Smooth muscle cell (in vitro differentiated cells): Measurements from ENCODE around the gene TMEM170B. TPM values are rescaled to one million over a fixed set of nuclear protein-coding genes. Genes with fewer than 3 reads are reported as not detected.

Experiments used
- DNase-seq: peaks from one replicate; lab custom pipeline; 2025; ENCODE audit not compliant: unreplicated experiment; lab: John Stamatoyannopoulos, UW
- H2AFZ ChIP-seq: fragments of 200-600 bp; sonication (generic); 2 replicates; pipeline ENCODE4 v1.6.0; 2016; ENCODE audit warnings: antibody characterized with exemption, low read depth, mild to moderate bottlenecking
- H3F3A ChIP-seq: fragments of 200-600 bp; sonication (generic); 2 replicates; pipeline ENCODE4 v1.6.0; 2017; ENCODE audit warnings: antibody characterized with exemption, low read depth
- H3K27ac ChIP-seq: fragments of 200-600 bp; sonication (generic); 2 replicates; pipeline ENCODE4 v1.5.1; 2016; ENCODE audit warnings: low read depth, mild to moderate bottlenecking
- H3K27me3 ChIP-seq: fragments of 200-600 bp; sonication (generic); 2 replicates; pipeline ENCODE4 v1.6.1; 2016; ENCODE audit warnings: low read depth, mild to moderate bottlenecking
- H3K36me3 ChIP-seq: fragments of 200-600 bp; sonication (generic); 2 replicates; pipeline ENCODE4 v1.5.1; 2016; ENCODE audit warnings: low read depth
- H3K4me1 ChIP-seq: fragments of 200-600 bp; sonication (generic); 2 replicates; pipeline ENCODE4 v1.5.1; 2016; ENCODE audit warnings: low read depth
- H3K4me2 ChIP-seq: fragments of 200-600 bp; sonication (generic); 2 replicates; pipeline ENCODE4 v1.6.0; 2016; ENCODE audit warnings: mild to moderate bottlenecking
- H3K4me3 ChIP-seq: fragments of 200-600 bp; sonication (generic); 2 replicates; pipeline ENCODE4 v1.5.1; 2016; ENCODE audit warnings: mild to moderate bottlenecking
- H3K79me2 ChIP-seq: fragments of 200-600 bp; sonication (generic); 2 replicates; pipeline ENCODE4 v1.6.0; 2016; ENCODE audit warnings: low read depth, mild to moderate bottlenecking
- H3K9ac ChIP-seq: fragments of 200-600 bp; sonication (generic); 2 replicates; pipeline ENCODE4 v1.6.0; 2016; ENCODE audit warnings: low read depth
- H3K9me3 ChIP-seq: fragments of 200-600 bp; sonication (generic); replicated peaks from 2 replicates; pipeline ENCODE4 v1.5.1; 2016; ENCODE audit warnings: low read depth
- H4K20me1 ChIP-seq: fragments of 200-600 bp; sonication (generic); 2 replicates; pipeline ENCODE4 v1.6.0; 2016; ENCODE audit warnings: low read depth
- WGBS: methylation state at CpG from one replicate; pipeline ENCODE4 v1.1.7; 2016; ENCODE audit warnings: low lambda C conversion rate; 5-methylcytosine and 5-hydroxymethylcytosine counted together
- polyA plus RNA-seq: library from polyadenylated mRNA; unstranded; fragments of >200 nt; fragmentation: Nextera tagmentation; extraction: Ambion mirVana; gene quantifications from 2 replicates; pipeline ENCODE4 v1.2.1, GENCODE V29; 2016
- total RNA-seq: library from RNA; depleted of rRNA; stranded (reverse); fragments of >200 nt; gene quantifications from 2 replicates; pipeline ENCODE4 v1.2.3, GENCODE V29; 2014
- TF ChIP-seq, protein P1 (sequence below): fragments of 200-600 bp; sonication (generic); IDR thresholded peaks from 2 replicates; pipeline ENCODE4 v1.5.1; 2017; ENCODE audit warnings: borderline replicate concordance, mild to moderate bottlenecking, antibody characterized with exemption; ENCODE audit not compliant: insufficient read depth, poor library complexity, severe bottlenecking

The TMEM170B gene
- total and polyA plus RNA-seq, 2 experiments from 2014 or later: 0.50 to 0.81 TPM

GRCh38 chr6:11626356-11626755, 88.8 kb downstream of the TMEM170B start:
- H3K4me2 ChIP-seq: no peak overlapping the region
- H3K9ac ChIP-seq: no peak overlapping the region
- no peaks in the 10 kb centered on the region for H3K9me3 ChIP-seq
- DNase-seq: no peak
- TF ChIP-seq, protein P1, sequence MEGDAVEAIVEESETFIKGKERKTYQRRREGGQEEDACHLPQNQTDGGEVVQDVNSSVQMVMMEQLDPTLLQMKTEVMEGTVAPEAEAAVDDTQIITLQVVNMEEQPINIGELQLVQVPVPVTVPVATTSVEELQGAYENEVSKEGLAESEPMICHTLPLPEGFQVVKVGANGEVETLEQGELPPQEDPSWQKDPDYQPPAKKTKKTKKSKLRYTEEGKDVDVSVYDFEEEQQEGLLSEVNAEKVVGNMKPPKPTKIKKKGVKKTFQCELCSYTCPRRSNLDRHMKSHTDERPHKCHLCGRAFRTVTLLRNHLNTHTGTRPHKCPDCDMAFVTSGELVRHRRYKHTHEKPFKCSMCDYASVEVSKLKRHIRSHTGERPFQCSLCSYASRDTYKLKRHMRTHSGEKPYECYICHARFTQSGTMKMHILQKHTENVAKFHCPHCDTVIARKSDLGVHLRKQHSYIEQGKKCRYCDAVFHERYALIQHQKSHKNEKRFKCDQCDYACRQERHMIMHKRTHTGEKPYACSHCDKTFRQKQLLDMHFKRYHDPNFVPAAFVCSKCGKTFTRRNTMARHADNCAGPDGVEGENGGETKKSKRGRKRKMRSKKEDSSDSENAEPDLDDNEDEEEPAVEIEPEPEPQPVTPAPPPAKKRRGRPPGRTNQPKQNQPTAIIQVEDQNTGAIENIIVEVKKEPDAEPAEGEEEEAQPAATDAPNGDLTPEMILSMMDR: no peak
- no peaks in the 10 kb centered on the region for H4K20me1 ChIP-seq
- H3K27ac ChIP-seq: no peak overlapping the region
- no peaks in the 10 kb centered on the region for H3K4me1 ChIP-seq
- H3K27me3 ChIP-seq: no peaks in the 10 kb centered on the region
- 85% methylated on average over 8 of the region's 8 CpGs for WGBS
- no peak overlapping the region for H2AFZ ChIP-seq
- no peaks in the 10 kb centered on the region for H3K36me3 ChIP-seq
- H3F3A ChIP-seq: no peaks in the 10 kb centered on the region
- H3K4me3 ChIP-seq: no peak overlapping the region
- no peaks in the 10 kb centered on the region for H3K79me2 ChIP-seq

DNA sequence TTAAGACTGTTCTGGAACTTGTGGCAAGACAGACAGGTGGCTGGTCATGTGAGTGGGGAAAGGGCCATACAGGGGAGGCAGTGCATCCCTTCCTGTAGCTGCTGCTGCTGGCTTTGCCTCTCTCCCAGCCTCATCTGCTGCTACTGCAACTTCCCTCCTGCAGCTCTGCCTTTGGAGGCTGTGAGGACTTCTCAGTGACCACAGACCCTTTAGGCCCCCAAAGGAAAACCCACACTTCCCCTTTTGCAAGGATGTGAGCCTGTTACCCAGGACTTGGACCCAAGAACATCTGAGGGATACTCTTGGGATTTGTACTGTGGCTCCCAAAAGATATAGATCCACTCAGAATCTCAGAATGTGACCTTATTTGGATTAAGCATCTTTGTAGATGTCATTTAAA, 91.0 kb downstream of the TMEM170B start:
- Histone ChIP-seq H3K4me1 (no peaks in the 10 kb centered on the region), H3F3A (no peaks in the 10 kb centered on the region), H3K27me3 (no peaks in the 10 kb centered on the region), H3K79me2 (no peaks in the 10 kb centered on the region), H3K4me3 (no peak overlapping the region), H3K4me2 (no peak overlapping the region), H3K9ac (no peak overlapping the region), H3K36me3 (no peaks in the 10 kb centered on the region), H3K27ac (no peak overlapping the region), H4K20me1 (no peaks in the 10 kb centered on the region), H2AFZ (no peak overlapping the region), H3K9me3 (no peaks in the 10 kb centered on the region)
- TF ChIP-seq, protein P1: no peak
- DNase-seq: no peak

DNA sequence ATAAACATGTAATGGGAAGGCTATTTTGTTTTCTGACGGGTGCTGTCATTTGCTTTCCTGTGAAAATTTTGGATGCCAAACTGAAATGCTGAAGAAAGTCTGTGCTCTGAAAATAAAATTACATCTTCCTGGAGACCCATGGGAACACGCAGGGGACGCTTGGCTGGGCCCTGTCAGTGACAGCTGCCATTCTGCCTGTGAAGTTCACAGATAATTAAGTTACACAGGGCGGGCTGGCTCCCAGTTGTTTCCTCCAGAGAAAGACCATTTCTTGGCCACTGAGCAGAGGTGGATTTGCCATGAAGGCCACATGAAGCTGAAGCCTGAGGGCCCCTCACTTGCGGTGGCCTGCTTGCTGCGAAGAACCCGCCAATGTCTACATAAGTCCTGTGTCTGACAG, 93.5 kb downstream of the TMEM170B start:
- Histone ChIP-seq H4K20me1 (no peaks in the 10 kb centered on the region), H3K4me1 (no peaks in the 10 kb centered on the region), H2AFZ (no peak overlapping the region), H3K27ac (no peak overlapping the region), H3F3A (no peaks in the 10 kb centered on the region), H3K79me2 (no peaks in the 10 kb centered on the region), H3K4me3 (no peak overlapping the region), H3K4me2 (no peak overlapping the region), H3K9ac (no peak overlapping the region), H3K9me3 (no peaks in the 10 kb centered on the region), H3K36me3 (no peaks in the 10 kb centered on the region), H3K27me3 (no peaks in the 10 kb centered on the region)
- TF ChIP-seq, protein P1: no peak
- 85% methylated on average over 7 of the region's 7 CpGs for WGBS
- DNase-seq: no peak

DNA sequence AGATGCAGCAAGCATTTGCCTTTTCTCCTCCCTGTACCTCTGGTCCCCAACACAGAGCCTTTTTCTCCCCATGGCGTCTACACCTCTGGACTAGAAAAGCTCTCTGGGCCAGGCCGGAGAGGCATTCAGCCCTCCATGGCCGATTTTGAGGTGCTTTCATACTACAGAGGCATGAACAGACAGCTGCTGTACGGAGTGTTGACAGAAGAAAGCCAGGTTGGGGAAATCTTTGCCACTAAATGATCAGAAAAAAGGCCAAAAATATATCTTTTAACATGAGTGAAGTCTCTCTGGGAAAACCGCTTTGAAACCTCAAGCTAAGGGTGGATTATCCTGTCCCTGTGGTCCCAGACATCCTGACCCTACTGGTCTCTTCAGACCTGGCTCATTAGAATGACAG, 94.0 kb downstream of the TMEM170B start:
- Histone ChIP-seq H3F3A (no peaks in the 10 kb centered on the region), H3K36me3 (no peaks in the 10 kb centered on the region), H3K27ac (no peak overlapping the region), H3K4me1 (no peaks in the 10 kb centered on the region), H3K9ac (no peak overlapping the region), H3K9me3 (no peaks in the 10 kb centered on the region), H3K79me2 (no peaks in the 10 kb centered on the region), H3K4me3 (no peak overlapping the region), H3K27me3 (no peaks in the 10 kb centered on the region), H4K20me1 (no peaks in the 10 kb centered on the region), H2AFZ (no peak overlapping the region), H3K4me2 (no peak overlapping the region)
- TF ChIP-seq, protein P1: no peak
- WGBS: 86% methylated on average over 5 of the region's 5 CpGs
- DNase-seq: no peak
